HG02938 (cell line): ENCODE measurements around the gene PDGFRA.
A peak's percentile ranks its signal among the peaks of the same experiment; 100 is the strongest.
"Not testable (repeated sequence)": the region's sequence is repeated elsewhere in the genome, so short reads cannot be mapped to it uniquely, and the experiment has no call there.

Source experiments
- ATAC-seq: cut with Tn5 transposase; IDR thresholded peaks from one replicate; pipeline ENCODE4 v1.9.1; 2021; ENCODE audit warnings: mild to moderate bottlenecking, moderate library complexity; ENCODE audit not compliant: unreplicated experiment

The PDGFRA gene

GRCh38 chr4:54227256-54228055, 1.6 kb upstream of the PDGFRA start:
- ATAC-seq = no peak

GRCh38 chr4:54228056-54228527, 1.0 kb upstream of the PDGFRA start:
- no peak for ATAC-seq

DNA sequence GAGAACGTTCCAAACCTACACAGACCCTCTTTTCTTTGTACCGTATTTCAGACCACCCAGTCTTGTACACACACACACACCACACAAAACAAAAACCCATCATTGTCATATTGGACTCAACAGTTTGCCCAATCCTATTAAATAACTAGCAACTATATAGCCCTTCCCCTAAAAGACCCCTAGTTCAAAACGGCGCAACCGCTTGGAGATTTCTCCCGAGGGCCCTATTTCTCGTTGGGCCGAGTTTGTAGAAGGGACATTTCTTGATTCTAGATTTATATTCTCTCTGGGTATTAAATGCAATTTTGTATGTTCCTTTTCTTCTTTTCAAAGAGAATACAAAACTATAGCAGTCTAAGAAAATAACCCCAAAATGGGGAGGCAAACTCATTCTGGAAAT, 547 bp upstream of the PDGFRA start:
- no peak for ATAC-seq

GRCh38 chr4:54229631-54230483, 764 bp downstream of the PDGFRA start:
- ATAC-seq = no peak

GRCh38 chr4:54230484-54231418, 1.7 kb downstream of the PDGFRA start:
- ATAC-seq = no peak

- ATAC-seq = no peak
Observed at GRCh38 chr4:54231419-54231767, 2.3 kb downstream of the PDGFRA start.

- no peak for ATAC-seq
Observed at GRCh38 chr4:54231768-54232688, 2.9 kb downstream of the PDGFRA start.

GRCh38 chr4:54233277-54233696, 4.2 kb downstream of the PDGFRA start:
- ATAC-seq = peak; percentile 81

DNA sequence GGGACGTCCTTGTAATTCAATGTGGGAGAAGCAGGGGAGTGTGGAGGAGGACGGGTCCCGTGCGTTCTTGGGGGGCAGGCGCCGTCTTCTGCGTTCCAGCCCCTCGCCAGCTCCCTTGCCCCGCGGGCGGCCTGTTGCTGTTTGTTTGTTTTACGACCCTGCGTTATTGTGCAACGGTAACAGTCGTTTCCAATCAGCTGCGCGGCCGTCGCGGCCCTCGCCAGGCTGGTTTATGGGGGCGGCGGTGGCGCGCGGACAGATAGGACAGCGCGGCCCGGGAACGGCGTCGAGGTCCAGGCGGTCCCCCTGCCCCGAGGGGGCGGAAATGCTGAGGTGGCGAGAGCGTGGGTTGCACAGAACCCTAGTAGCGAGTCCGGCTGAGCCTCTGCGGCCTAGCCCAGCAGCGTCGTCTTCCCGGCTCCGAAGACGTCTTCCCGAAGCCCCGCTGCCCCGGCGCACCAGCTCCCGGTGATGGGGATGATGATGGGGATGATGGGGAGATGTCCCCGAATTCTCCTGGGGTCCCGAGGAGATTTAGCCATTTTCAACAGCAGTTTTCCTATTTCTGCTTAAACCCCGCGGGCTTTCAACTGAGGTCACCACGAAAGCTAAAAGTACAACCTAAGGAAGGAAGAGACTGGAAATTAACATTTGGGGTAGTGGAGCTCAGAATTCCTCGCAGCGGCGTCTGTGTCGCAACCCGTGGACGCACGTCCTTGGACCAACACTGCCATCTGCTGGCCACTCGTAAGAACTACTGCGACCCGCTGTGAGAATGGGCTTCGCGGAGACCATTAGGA, 4.8 kb downstream of the PDGFRA start:
- peak; percentile 39 for ATAC-seq

DNA sequence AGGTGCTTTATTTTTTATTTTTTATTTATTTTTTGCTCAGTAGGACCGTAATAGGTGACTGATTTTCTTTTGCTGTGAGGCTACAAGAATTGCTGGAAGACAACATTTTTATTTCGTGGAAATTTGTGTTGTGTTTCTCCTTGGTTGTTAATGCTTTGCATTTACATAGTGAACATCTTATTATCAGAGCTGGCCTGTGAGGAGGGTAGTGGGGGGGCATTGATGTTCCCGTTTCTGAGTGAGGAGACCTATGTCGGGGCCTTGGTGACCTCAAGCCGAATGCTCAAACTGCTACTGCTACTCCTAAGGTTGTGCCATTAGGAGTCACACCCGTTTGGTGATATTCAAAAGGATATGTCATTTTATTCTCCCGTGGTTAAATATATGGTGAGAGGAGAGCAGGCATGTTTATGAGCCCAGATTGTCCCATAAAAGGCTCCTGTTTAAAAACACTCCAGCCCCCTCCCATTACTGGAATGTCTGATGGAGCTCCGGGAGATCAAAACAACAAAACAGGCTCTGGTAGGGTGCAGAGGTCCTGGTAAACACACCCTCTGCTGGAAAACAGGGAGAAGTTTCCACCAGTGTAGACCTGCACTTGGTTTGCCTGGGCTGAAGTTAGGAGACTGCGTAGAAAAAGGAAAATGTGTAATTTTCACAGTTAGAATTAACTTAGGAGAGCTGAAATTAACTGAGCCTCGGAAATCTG, 5.6 kb downstream of the PDGFRA start:
- no peak for ATAC-seq

GRCh38 chr4:54236316-54236715, 7.2 kb downstream of the PDGFRA start:
- not testable (repeated sequence) for ATAC-seq

GRCh38 chr4:54237770-54238169, 8.7 kb downstream of the PDGFRA start:
- ATAC-seq = no peak

DNA sequence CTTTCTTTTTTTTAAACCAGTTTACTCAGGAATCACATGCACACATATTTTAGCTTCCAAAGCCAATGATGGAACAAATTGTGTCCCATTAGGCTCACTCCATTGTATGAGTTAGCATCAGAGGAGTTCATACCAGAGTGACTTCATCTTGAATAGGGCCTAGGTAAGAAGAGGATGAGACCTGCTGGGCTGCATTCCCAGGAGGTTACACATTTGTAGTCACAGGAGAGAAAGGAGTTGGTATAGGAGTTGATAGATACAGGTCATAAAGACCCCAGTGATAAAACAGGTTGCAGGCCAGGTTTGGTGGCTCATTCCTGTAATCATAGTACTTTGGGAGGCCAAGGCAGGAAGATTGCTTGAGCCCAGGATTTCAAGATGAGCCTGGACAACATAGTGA, 9.3 kb downstream of the PDGFRA start:
- no peak for ATAC-seq

DNA sequence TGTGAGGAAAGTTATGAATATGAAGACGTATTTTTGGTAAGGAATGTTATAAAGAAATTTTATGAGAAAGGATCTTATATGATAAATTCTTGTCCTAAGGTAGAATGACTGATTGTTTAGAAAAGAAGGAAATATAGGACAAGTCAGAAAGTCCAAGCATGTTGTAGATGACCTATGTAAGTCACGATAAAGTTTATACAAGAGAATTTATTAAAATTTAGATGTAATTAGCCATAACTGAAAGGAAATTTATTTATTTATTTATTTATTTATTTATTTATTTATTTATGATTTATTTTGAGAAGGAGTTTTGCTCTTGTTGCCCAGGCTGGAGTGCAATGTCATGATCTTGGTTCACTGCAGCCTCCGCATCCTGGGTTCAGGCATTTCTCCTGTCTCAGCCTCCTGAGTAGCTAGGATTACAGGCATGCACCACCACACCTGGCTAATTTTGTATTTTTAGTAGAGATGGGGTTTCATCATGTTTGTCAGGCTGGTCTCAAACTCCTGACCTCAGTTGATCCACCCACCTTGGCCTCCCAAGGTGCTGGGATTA, 12.3 kb downstream of the PDGFRA start:
- not testable (repeated sequence) for ATAC-seq

DNA sequence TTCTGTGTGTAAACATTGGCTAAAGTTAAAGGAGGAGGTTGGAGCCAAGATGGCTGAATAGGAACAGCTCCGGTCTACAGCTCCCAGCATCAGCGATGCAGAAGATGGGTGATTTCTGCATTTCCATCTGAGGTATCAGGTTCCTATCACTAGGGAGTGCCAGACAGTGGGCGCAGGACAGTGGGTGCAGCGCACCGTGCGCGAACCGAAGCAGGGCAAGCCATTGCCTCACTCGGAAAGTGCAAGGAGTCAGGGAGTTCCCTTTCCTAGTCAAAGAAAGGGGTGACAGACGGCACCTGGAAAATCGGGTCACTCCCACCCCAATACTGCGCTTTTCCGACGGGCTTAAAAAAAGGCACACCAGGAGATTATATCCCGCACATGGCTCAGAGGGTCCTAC, 14.4 kb downstream of the PDGFRA start:
- ATAC-seq = not testable (repeated sequence)

DNA sequence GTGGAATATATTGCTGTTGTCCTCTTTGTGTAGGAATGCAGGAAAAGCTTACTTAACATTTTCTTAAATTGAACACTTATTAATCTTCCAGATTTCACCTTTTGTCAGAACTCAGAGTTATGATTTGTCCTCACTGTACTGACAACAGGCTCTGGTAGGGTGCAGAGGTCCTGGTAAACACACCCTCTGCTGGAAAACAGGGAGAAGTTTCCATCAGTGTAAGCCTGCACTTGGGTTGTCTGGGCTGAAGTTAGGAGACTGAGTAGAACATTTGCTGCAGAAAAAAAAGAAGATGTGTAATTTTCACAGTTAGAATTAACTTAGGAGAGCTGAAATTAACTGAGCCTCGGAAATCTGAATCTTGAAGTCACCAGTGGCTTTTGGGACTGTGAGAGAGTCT, 23.2 kb downstream of the PDGFRA start:
- not testable (repeated sequence) for ATAC-seq

- ATAC-seq = no peak
Observed at GRCh38 chr4:54254116-54254914, 25.2 kb downstream of the PDGFRA start.
